GM12878 (cell line): ENCODE results near the gene DCAF7.

Experiments used
- BACH1 ChIP-seq: fragments of 450-650 bp; IDR thresholded peaks from 2 replicates; pipeline ENCODE4 v1.6.1; 2017; ENCODE audit warnings: mild to moderate bottlenecking, borderline replicate concordance
- CBX5 ChIP-seq: sonication (generic); IDR thresholded peaks from 2 replicates; pipeline ENCODE4 v1.6.1; 2016; ENCODE audit warnings: low read depth, moderate library complexity, mild to moderate bottlenecking, inconsistent platforms
- TF ChIP-seq, protein P1 (sequence below): IDR thresholded peaks from 2 replicates; pipeline ENCODE4 v1.6.1; 2011; ENCODE audit warnings: low read depth, mild to moderate bottlenecking, low read length, moderate library complexity, borderline replicate concordance; ENCODE audit errors: extremely low read depth
- TF ChIP-seq, protein P2 (sequence below): fragments of 450-650 bp; formaldehyde crosslinking; IDR thresholded peaks from 2 replicates; pipeline ENCODE4 v1.5.0; 2022; ENCODE audit warnings: mild to moderate bottlenecking, missing genetic modification characterization

DNA sequence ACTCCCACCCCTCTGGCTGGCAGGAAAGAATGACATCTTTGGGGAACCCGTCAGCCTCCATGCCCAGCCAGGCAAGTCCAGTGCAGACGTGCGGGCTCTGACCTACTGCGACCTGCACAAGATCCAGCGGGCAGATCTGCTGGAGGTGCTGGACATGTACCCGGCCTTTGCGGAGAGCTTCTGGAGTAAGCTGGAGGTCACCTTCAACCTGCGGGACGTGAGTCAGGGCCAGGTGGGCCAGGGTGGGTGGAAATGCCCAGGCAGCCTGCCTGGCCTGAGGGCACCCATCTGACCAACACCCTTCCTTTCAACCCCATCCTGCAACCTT, 8.1 kb upstream of the DCAF7 start:
- TF ChIP-seq, protein P1, sequence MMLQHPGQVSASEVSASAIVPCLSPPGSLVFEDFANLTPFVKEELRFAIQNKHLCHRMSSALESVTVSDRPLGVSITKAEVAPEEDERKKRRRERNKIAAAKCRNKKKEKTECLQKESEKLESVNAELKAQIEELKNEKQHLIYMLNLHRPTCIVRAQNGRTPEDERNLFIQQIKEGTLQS: no peak
- TF ChIP-seq, protein P2, sequence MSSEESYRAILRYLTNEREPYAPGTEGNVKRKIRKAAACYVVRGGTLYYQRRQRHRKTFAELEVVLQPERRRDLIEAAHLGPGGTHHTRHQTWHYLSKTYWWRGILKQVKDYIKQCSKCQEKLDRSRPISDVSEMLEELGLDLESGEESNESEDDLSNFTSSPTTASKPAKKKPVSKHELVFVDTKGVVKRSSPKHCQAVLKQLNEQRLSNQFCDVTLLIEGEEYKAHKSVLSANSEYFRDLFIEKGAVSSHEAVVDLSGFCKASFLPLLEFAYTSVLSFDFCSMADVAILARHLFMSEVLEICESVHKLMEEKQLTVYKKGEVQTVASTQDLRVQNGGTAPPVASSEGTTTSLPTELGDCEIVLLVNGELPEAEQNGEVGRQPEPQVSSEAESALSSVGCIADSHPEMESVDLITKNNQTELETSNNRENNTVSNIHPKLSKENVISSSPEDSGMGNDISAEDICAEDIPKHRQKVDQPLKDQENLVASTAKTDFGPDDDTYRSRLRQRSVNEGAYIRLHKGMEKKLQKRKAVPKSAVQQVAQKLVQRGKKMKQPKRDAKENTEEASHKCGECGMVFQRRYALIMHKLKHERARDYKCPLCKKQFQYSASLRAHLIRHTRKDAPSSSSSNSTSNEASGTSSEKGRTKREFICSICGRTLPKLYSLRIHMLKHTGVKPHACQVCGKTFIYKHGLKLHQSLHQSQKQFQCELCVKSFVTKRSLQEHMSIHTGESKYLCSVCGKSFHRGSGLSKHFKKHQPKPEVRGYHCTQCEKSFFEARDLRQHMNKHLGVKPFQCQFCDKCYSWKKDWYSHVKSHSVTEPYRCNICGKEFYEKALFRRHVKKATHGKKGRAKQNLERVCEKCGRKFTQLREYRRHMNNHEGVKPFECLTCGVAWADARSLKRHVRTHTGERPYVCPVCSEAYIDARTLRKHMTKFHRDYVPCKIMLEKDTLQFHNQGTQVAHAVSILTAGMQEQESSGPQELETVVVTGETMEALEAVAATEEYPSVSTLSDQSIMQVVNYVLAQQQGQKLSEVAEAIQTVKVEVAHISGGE (CRISPR knock-in tag): no peak
- TF ChIP-seq CBX5: no peak
- no peak for TF ChIP-seq BACH1
